Keratinocyte (primary cell): Measurements from ENCODE around the gene MED17. TPM values are rescaled to one million over a fixed set of nuclear protein-coding genes. Genes with fewer than 3 reads are reported as not detected.

Source experiments
- DNase-seq: peaks from one replicate; pipeline ENCODE4 v3.0.0-alpha.2; 2011; ENCODE audit warnings: low read depth, missing footprints, low spot score
- FAIRE-seq: peaks from 2 replicates; lab custom pipeline; 2011; peaks lifted over from hg19 to GRCh38; lab: Jason Lieb, UNC
- H2AFZ ChIP-seq: 2 replicates; pipeline ENCODE4 v1.6.0; 2012; ENCODE audit warnings: low read length, control low read depth, inconsistent platforms; ENCODE audit not compliant: control insufficient read depth
- H3K27ac ChIP-seq: 2 replicates; pipeline ENCODE4 v1.5.1; 2011; ENCODE audit warnings: low read length; ENCODE audit not compliant: control insufficient read depth, insufficient read depth
- H3K27me3 ChIP-seq: 3 replicates; pipeline ENCODE4 v1.6.0; 2011; ENCODE audit warnings: low read length; ENCODE audit not compliant: control insufficient read depth, insufficient read depth; ENCODE audit errors: extremely low read depth
- H3K36me3 ChIP-seq, 2 experiments: 2 replicates in 1 of 2; 3 replicates in 1 of 2; pipeline ENCODE4 v1.5.1; 2011; ENCODE audit warnings: low read length in 2 of 2, mild to moderate bottlenecking in 1 of 2; ENCODE audit not compliant: control insufficient read depth in 2 of 2, insufficient read depth in 2 of 2; ENCODE audit errors: extremely low read depth in 1 of 2
- H3K4me1 ChIP-seq: 3 replicates; pipeline ENCODE4 v1.5.1; 2011; ENCODE audit warnings: low read length; ENCODE audit not compliant: control insufficient read depth, insufficient read depth; ENCODE audit errors: extremely low read depth
- H3K4me2 ChIP-seq: 3 replicates; pipeline ENCODE4 v1.6.0; 2011; ENCODE audit warnings: low read depth, low read length; ENCODE audit not compliant: control insufficient read depth, insufficient read depth; ENCODE audit errors: extremely low read depth
- H3K4me3 ChIP-seq, 3 experiments: fragments of 200-600 bp in 1 of 3; sonication (generic) in 1 of 3; 2 replicates in 2 of 3; 3 replicates in 1 of 3; pipeline ENCODE4 v1.5.1; 2011 to 2016; ENCODE audit warnings: low read length in 3 of 3, mild to moderate bottlenecking in 3 of 3, control low read depth in 2 of 3, inconsistent platforms in 1 of 3, low read depth in 1 of 3, mixed read lengths in 1 of 3, mixed run types in 1 of 3, moderate library complexity in 1 of 3; ENCODE audit not compliant: control insufficient read depth in 2 of 3, insufficient read depth in 2 of 3; ENCODE audit errors: extremely low read depth in 1 of 3
- H3K79me2 ChIP-seq: 2 replicates; pipeline ENCODE4 v1.6.0; 2012; ENCODE audit warnings: low read length; ENCODE audit not compliant: control insufficient read depth, insufficient read depth
- H3K9ac ChIP-seq: 3 replicates; pipeline ENCODE4 v1.6.0; 2011; ENCODE audit warnings: low read length; ENCODE audit not compliant: control insufficient read depth, insufficient read depth; ENCODE audit errors: extremely low read depth
- H3K9me1 ChIP-seq: 3 replicates; pipeline ENCODE4 v1.6.0; 2011; ENCODE audit warnings: low read length; ENCODE audit not compliant: control insufficient read depth, insufficient read depth; ENCODE audit errors: extremely low read depth
- H3K9me3 ChIP-seq: 2 replicates; pipeline ENCODE4 v1.5.1; 2012; ENCODE audit warnings: low read depth, low read length; ENCODE audit not compliant: control insufficient read depth
- H4K20me1 ChIP-seq: 3 replicates; pipeline ENCODE4 v1.6.0; 2011; ENCODE audit warnings: low read length; ENCODE audit not compliant: control insufficient read depth, insufficient read depth; ENCODE audit errors: extremely low read depth
- EZH2 ChIP-seq: IDR thresholded peaks from one replicate; pipeline ENCODE4 v1.6.1; 2012; ENCODE audit warnings: inconsistent platforms, mild to moderate bottlenecking, low read length, moderate library complexity
- dilution Hi-C: fragments of 300-500 bp; cut with MboI; formaldehyde crosslinking; loops from one replicate; pipeline ENCODE4 v1.7.0; 2020; ENCODE audit warnings: low sequenced_read_pairs; ENCODE audit not compliant: extremely low pct_ligation_motif_present
- polyA plus RNA-seq, 5 experiments: library from polyadenylated mRNA; depleted of rRNA in 3 of 5; stranded (reverse) in 3 of 5; stranded (forward) in 1 of 5; unstranded in 1 of 5; fragments of >200 nt; gene quantifications; 1 replicate in 1 of 5; 2 replicates in 3 of 5; 3 replicates in 1 of 5; pipeline versions ENCODE4 v1.2.1 to v1.2.3, GENCODE V29; 2011 to 2012; ENCODE audit warnings: missing spikeins in 2 of 5, low read depth in 1 of 5, low replicate concordance in 1 of 5
- TF ChIP-seq, protein P1 (sequence below), 3 experiments: IDR thresholded peaks in 1 of 3; conservative IDR thresholded peaks in 1 of 3; optimal IDR thresholded peaks in 1 of 3; 2 replicates in 2 of 3; 3 replicates in 1 of 3; pipeline versions ENCODE3 to v1.5.1; 2011; ENCODE audit warnings: low read length in 3 of 3, mild to moderate bottlenecking in 3 of 3, moderate library complexity in 2 of 3, control low read depth in 1 of 3, inconsistent platforms in 1 of 3; ENCODE audit not compliant: insufficient read depth in 2 of 3; ENCODE audit errors: extremely low read depth in 1 of 3

Gene MED17
- polyA plus RNA-seq, 1 donor (not counting 4 experiments of a cell fraction or from before 2014, with no cell fraction given), result 25.1 TPM

DNA sequence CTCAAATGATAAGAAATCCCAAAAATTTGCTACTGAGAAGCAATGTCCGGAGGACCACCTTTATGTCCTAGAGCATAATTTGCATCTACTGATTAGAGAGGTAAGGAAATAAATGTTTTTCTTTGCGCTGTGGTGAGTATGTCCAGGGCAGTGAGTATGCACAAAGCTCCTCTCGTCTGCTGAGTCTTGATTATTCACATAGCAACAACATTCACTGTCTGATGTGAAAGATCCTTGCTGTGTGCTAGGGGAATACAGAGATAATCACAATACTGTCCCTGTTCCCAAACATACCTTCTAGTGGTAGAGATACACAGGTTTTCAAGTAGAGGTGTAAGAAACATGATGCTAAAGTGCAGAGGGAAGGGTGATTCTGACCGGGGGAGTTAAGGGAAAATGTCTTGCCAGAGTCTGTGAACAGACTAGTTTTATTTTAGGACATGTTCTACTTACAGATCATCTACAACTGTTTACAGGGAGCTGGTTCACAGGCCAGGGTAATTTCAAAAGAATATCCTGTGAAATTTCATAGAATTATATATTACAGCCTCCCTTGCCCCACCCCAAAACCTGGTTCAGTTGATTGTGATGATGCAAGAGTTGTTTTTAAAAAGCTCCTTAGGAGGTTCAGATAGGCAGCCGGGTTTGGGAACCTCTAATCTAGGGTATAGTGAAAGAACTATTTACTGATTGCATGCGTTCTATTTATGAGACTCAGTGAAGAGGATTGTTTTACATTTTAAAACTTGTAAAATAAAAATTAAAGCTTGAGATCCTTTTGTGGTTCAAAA, 12.6 kb downstream of the MED17 start:
- TF ChIP-seq EZH2, result no peak
- TF ChIP-seq, protein P1, sequence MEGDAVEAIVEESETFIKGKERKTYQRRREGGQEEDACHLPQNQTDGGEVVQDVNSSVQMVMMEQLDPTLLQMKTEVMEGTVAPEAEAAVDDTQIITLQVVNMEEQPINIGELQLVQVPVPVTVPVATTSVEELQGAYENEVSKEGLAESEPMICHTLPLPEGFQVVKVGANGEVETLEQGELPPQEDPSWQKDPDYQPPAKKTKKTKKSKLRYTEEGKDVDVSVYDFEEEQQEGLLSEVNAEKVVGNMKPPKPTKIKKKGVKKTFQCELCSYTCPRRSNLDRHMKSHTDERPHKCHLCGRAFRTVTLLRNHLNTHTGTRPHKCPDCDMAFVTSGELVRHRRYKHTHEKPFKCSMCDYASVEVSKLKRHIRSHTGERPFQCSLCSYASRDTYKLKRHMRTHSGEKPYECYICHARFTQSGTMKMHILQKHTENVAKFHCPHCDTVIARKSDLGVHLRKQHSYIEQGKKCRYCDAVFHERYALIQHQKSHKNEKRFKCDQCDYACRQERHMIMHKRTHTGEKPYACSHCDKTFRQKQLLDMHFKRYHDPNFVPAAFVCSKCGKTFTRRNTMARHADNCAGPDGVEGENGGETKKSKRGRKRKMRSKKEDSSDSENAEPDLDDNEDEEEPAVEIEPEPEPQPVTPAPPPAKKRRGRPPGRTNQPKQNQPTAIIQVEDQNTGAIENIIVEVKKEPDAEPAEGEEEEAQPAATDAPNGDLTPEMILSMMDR (optimal IDR thresholded peaks at IDR 0.05 in 1 of 3, IDR thresholded peaks at IDR 0.05 in 1 of 3, conservative IDR thresholded peaks at IDR 0.05 in 1 of 3; ENCODE audit: extremely low read depth in 1 of 3, insufficient read depth in 2 of 3, low read length in 3 of 3), result no peak
- Histone ChIP-seq H2AFZ (no peak overlapping the region), H3K4me2 (no peak overlapping the region), H3K36me3 (peaks cover 20 to 30% of the 10 kb centered on the region in 2 experiments), H3K9me1 (no peaks in the 10 kb centered on the region), H3K27ac (no peak overlapping the region), H3K4me3 (no peak overlapping the region), H4K20me1 (no peaks in the 10 kb centered on the region), H3K9ac (no peak overlapping the region), H3K4me1 (no peaks in the 10 kb centered on the region), H3K9me3 (no peaks in the 10 kb centered on the region), H3K79me2 (peaks cover 7% of the 10 kb centered on the region), H3K27me3 (no peaks in the 10 kb centered on the region)
- dilution Hi-C loops, result no loop called here
- DNase-seq, result no peak
- peak; percentile 64 for FAIRE-seq

DNA sequence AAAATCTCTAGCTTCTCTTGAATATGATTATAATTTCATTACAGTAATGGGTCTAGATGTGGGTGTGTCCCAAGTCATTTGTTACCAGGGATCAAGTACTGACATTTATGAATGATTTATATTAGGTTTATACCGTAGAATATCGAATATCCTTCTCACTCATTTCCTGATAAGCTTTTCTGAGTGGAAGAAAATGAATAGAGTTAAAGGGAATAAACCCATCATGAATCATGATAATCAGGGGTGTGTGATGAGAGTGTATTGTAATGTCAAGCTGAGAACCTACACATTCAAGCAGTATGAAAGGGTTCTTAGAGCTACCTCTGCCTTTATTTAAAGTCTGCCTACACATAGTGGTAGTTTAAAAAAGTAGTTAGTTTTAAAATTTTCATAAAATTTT, 17.3 kb downstream of the MED17 start:
- no peak overlapping the region for H2AFZ ChIP-seq
- no peaks in the 10 kb centered on the region for H3K9me3 ChIP-seq
- no peak for FAIRE-seq
- dilution Hi-C loops, result no loop called here
- no peak overlapping the region for H3K9ac ChIP-seq
- no peaks in the 10 kb centered on the region for H3K9me1 ChIP-seq
- no peak overlapping the region for H3K27ac ChIP-seq
- no peaks in the 10 kb centered on the region for H3K4me1 ChIP-seq
- TF ChIP-seq EZH2, result no peak
- TF ChIP-seq, protein P1 (optimal IDR thresholded peaks at IDR 0.05 in 1 of 3, IDR thresholded peaks at IDR 0.05 in 1 of 3, conservative IDR thresholded peaks at IDR 0.05 in 1 of 3; ENCODE audit: extremely low read depth in 1 of 3, insufficient read depth in 2 of 3, low read length in 3 of 3), result no peak
- H3K36me3 ChIP-seq, result peaks cover 27 to 30% of the 10 kb centered on the region in 2 experiments
- no peak for DNase-seq
- no peak overlapping the region for H3K4me3 ChIP-seq
- no peaks in the 10 kb centered on the region for H4K20me1 ChIP-seq
- H3K4me2 ChIP-seq, result no peak overlapping the region
- H3K27me3 ChIP-seq, result no peaks in the 10 kb centered on the region
- peaks cover 9% of the 10 kb centered on the region for H3K79me2 ChIP-seq
